K562 (cell line): ENCODE data around the gene WFIKKN1. TPM values are rescaled to one million over a fixed set of nuclear protein-coding genes. Genes with fewer than 3 reads are reported as not detected.
A peak's percentile ranks its signal among the peaks of the same experiment; 100 is the strongest.

Experiments
- COPS2 ChIP-seq: fragments of 450-650 bp; conservative IDR thresholded peaks from 2 replicates; pipeline ENCODE4 v1.6.1; 2016; ENCODE audit warnings: mild to moderate bottlenecking, moderate library complexity
- HDAC3 ChIP-seq: fragments of 450-650 bp; IDR thresholded peaks from 2 replicates; pipeline ENCODE4 v1.6.1; 2018; ENCODE audit warnings: borderline replicate concordance, mild to moderate bottlenecking, moderate library complexity; ENCODE audit not compliant: partially characterized antibody
- HMG20A ChIP-seq: fragments of 450-650 bp; formaldehyde crosslinking; conservative IDR thresholded peaks from 2 replicates; pipeline ENCODE4 v1.4.0; 2020; ENCODE audit warnings: mild to moderate bottlenecking, mixed read lengths
- HMGN3 ChIP-seq: IDR thresholded peaks from 2 replicates; pipeline ENCODE4 v1.6.1; 2011; ENCODE audit warnings: borderline replicate concordance, low read depth, mild to moderate bottlenecking, mixed read lengths, low read length; ENCODE audit not compliant: insufficient read length; ENCODE audit errors: extremely low read depth
- NCOA4 ChIP-seq: fragments of 450-650 bp; IDR thresholded peaks from 2 replicates; pipeline ENCODE4 v1.6.1; 2018; ENCODE audit warnings: mild to moderate bottlenecking; ENCODE audit not compliant: partially characterized antibody
- NONO ChIP-seq, 2 experiments: fragments of 200-400 bp in 1 of 2; fragments of 450-650 bp in 1 of 2; formaldehyde crosslinking in 1 of 2; IDR thresholded peaks; 2 replicates each; pipeline ENCODE4 v1.6.1; 2017; ENCODE audit warnings: low read depth in 2 of 2, mild to moderate bottlenecking in 2 of 2, moderate library complexity in 2 of 2, low read length in 1 of 2
- RBM39 ChIP-seq: fragments of 200-400 bp; formaldehyde crosslinking; optimal IDR thresholded peaks from 2 replicates; pipeline ENCODE3; 2018; ENCODE audit warnings: low read depth, low read length
- RFX7 ChIP-seq: fragments of 250-450 bp; sonication (Bioruptor Pico); IDR thresholded peaks from 2 replicates; pipeline ENCODE4 v1.5.1; 2021; ENCODE audit warnings: mild to moderate bottlenecking
- SP2 ChIP-seq: IDR thresholded peaks from 2 replicates; pipeline ENCODE4 v1.6.1; 2011; ENCODE audit warnings: mild to moderate bottlenecking, low read depth, low read length, moderate library complexity; ENCODE audit not compliant: poor library complexity, severe bottlenecking; ENCODE audit errors: extremely low read depth
- SRF ChIP-seq, 2 experiments: fragments of 250-450, 450-650 bp in 1 of 2; sonication (Bioruptor Pico) in 1 of 2; sonication (generic) in 1 of 2; formaldehyde crosslinking; IDR thresholded peaks; 2 replicates each; pipeline versions ENCODE4 v1.5.0 to v1.5.1; 2020 to 2022; ENCODE audit warnings: mild to moderate bottlenecking in 1 of 2, missing genetic modification reagents in 1 of 2
- ZNF699 ChIP-seq: fragments of 250-450 bp; sonication (Bioruptor Pico); IDR thresholded peaks from 2 replicates; pipeline ENCODE4 v1.8.0; 2021; ENCODE audit warnings: mild to moderate bottlenecking, moderate library complexity; ENCODE audit not compliant: insufficient replicate concordance
- polyA plus RNA-seq, 8 experiments: library from polyadenylated mRNA; depleted of rRNA in 4 of 8; stranded (reverse) in 5 of 8; unstranded in 3 of 8; fragments of >200 nt; fragmentation: Nextera tagmentation in 2 of 8; fragmentation: Illumina TruSeq in 1 of 8; extraction: Ambion mirVana in 2 of 8; extraction: Trizol in 1 of 8; gene quantifications; 2 replicates each; pipeline versions ENCODE4 v1.2.1 to v1.2.3, GENCODE V29; 2011 to 2014; ENCODE audit warnings: inconsistent platforms in 1 of 8, missing spikeins in 1 of 8
- total RNA-seq, 7 experiments: library from RNA; depleted of rRNA in 6 of 7; stranded (reverse); fragments of >200 nt in 6 of 7; fragmentation: Illumina TruSeq in 2 of 7; extraction: Trizol in 2 of 7; gene quantifications; 2 replicates each; pipeline versions ENCODE4 v1.2.1 to v1.2.3, GENCODE V29; 2011 to 2021; ENCODE audit warnings: low replicate concordance in 1 of 7
- TF ChIP-seq, protein P1 (sequence below): sonication (generic); formaldehyde crosslinking; IDR thresholded peaks from 2 replicates; pipeline ENCODE4 v1.8.0; 2023; ENCODE audit warnings: missing genetic modification reagents, mild to moderate bottlenecking, borderline replicate concordance
- TF ChIP-seq, protein P2 (sequence below): sonication (generic); formaldehyde crosslinking; IDR thresholded peaks from 2 replicates; pipeline ENCODE4 v1.8.0; 2023; ENCODE audit warnings: mild to moderate bottlenecking, missing genetic modification reagents
- TF ChIP-seq, protein P3 (sequence below): IDR thresholded peaks from 2 replicates; pipeline ENCODE4 v1.6.1; 2011; ENCODE audit warnings: borderline replicate concordance, low read depth, mild to moderate bottlenecking, moderate library complexity, low read length; ENCODE audit not compliant: insufficient read depth, poor library complexity, severe bottlenecking

Gene WFIKKN1
- total and polyA plus RNA-seq, 9 of the 15 experiments (the other 6 are each of a cell fraction or from before 2014, with no cell fraction given): 0.14 to 1.1 (median 0.50) TPM; not detected in 4

DNA sequence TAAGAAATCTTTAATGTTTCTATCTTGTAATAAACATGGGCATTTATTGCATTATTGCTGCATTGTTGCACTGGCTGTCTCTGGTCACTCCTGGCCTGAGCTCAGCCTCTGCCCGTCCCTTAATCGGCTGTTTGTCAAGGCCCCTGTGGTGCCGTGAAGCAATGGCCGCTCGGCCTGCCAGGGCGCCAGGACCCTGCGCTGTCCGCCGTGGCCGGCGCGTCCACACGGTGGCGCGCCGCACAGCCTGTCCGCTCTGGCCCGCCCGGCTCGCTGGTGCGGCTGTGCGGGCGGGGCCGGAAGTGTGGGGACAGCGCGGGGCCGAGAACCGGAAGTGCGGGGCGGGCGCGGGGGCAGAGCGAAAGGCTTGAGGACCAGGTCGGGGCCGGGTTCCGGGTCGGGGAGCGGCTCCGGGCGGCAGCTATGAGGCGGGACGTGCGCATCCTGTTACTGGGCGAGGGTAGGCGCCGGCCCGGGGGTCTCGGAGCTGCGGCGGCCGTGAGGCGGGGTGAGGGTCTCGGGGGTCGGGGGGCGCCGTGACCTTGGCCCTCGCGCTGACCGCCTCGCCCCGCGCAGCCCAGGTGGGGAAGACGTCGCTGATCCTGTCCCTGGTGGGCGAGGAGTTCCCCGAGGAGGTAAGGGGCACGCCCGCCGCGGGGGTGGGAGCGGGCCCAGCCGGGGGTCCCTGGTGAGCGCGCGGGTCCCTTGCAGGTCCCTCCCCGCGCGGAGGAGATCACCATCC, 37.2 kb downstream of the WFIKKN1 start, which contains the start of gene RHOT2 (continued):
- TF ChIP-seq, protein P1, sequence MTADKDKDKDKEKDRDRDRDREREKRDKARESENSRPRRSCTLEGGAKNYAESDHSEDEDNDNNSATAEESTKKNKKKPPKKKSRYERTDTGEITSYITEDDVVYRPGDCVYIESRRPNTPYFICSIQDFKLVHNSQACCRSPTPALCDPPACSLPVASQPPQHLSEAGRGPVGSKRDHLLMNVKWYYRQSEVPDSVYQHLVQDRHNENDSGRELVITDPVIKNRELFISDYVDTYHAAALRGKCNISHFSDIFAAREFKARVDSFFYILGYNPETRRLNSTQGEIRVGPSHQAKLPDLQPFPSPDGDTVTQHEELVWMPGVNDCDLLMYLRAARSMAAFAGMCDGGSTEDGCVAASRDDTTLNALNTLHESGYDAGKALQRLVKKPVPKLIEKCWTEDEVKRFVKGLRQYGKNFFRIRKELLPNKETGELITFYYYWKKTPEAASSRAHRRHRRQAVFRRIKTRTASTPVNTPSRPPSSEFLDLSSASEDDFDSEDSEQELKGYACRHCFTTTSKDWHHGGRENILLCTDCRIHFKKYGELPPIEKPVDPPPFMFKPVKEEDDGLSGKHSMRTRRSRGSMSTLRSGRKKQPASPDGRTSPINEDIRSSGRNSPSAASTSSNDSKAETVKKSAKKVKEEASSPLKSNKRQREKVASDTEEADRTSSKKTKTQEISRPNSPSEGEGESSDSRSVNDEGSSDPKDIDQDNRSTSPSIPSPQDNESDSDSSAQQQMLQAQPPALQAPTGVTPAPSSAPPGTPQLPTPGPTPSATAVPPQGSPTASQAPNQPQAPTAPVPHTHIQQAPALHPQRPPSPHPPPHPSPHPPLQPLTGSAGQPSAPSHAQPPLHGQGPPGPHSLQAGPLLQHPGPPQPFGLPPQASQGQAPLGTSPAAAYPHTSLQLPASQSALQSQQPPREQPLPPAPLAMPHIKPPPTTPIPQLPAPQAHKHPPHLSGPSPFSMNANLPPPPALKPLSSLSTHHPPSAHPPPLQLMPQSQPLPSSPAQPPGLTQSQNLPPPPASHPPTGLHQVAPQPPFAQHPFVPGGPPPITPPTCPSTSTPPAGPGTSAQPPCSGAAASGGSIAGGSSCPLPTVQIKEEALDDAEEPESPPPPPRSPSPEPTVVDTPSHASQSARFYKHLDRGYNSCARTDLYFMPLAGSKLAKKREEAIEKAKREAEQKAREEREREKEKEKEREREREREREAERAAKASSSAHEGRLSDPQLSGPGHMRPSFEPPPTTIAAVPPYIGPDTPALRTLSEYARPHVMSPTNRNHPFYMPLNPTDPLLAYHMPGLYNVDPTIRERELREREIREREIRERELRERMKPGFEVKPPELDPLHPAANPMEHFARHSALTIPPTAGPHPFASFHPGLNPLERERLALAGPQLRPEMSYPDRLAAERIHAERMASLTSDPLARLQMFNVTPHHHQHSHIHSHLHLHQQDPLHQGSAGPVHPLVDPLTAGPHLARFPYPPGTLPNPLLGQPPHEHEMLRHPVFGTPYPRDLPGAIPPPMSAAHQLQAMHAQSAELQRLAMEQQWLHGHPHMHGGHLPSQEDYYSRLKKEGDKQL (CRISPR knock-in tag): no peak
- TF ChIP-seq, protein P2, sequence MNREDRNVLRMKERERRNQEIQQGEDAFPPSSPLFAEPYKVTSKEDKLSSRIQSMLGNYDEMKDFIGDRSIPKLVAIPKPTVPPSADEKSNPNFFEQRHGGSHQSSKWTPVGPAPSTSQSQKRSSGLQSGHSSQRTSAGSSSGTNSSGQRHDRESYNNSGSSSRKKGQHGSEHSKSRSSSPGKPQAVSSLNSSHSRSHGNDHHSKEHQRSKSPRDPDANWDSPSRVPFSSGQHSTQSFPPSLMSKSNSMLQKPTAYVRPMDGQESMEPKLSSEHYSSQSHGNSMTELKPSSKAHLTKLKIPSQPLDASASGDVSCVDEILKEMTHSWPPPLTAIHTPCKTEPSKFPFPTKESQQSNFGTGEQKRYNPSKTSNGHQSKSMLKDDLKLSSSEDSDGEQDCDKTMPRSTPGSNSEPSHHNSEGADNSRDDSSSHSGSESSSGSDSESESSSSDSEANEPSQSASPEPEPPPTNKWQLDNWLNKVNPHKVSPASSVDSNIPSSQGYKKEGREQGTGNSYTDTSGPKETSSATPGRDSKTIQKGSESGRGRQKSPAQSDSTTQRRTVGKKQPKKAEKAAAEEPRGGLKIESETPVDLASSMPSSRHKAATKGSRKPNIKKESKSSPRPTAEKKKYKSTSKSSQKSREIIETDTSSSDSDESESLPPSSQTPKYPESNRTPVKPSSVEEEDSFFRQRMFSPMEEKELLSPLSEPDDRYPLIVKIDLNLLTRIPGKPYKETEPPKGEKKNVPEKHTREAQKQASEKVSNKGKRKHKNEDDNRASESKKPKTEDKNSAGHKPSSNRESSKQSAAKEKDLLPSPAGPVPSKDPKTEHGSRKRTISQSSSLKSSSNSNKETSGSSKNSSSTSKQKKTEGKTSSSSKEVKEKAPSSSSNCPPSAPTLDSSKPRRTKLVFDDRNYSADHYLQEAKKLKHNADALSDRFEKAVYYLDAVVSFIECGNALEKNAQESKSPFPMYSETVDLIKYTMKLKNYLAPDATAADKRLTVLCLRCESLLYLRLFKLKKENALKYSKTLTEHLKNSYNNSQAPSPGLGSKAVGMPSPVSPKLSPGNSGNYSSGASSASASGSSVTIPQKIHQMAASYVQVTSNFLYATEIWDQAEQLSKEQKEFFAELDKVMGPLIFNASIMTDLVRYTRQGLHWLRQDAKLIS (CRISPR knock-in tag): peak; percentile 81; the same call in 1 of the 2 replicates
- TF ChIP-seq SP2 (peak; percentile 99), COPS2 (no peak), HMG20A (CRISPR knock-in tag) (no peak), RBM39 (no peak), RFX7 (CRISPR knock-in tag) (no peak), NONO (IDR thresholded peaks at IDR 0.05; ENCODE audit: low read depth in 2 of 2, low read length in 1 of 2) (peak in 1 of 2 experiments; percentile 95; a peak in 2 of 4 replicates), HDAC3 (no peak), ZNF699 (CRISPR knock-in tag) (no peak), SRF (CRISPR knock-in tag; IDR thresholded peaks at IDR 0.05) (no peak), NCOA4 (no peak), HMGN3 (peak; percentile 93)
- TF ChIP-seq, protein P3, sequence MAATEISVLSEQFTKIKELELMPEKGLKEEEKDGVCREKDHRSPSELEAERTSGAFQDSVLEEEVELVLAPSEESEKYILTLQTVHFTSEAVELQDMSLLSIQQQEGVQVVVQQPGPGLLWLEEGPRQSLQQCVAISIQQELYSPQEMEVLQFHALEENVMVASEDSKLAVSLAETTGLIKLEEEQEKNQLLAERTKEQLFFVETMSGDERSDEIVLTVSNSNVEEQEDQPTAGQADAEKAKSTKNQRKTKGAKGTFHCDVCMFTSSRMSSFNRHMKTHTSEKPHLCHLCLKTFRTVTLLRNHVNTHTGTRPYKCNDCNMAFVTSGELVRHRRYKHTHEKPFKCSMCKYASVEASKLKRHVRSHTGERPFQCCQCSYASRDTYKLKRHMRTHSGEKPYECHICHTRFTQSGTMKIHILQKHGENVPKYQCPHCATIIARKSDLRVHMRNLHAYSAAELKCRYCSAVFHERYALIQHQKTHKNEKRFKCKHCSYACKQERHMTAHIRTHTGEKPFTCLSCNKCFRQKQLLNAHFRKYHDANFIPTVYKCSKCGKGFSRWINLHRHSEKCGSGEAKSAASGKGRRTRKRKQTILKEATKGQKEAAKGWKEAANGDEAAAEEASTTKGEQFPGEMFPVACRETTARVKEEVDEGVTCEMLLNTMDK: peak; percentile 99
